Cardiac septum (tissue), 1 donor: ENCODE data around the gene PACSIN3. TPM values are rescaled to one million over a fixed set of nuclear protein-coding genes. Genes with fewer than 3 reads are reported as not detected.
"Not testable (repeated sequence)": the region's sequence is repeated elsewhere in the genome, so short reads cannot be mapped to it uniquely, and the experiment has no call there.

Experiments used
- DNase-seq: peaks from one replicate; pipeline ENCODE4 v3.0.0-alpha.2; 2020; ENCODE audit warnings: low spot score
- intact Hi-C: fragments of 100-400 bp; cut with DNase I; formaldehyde crosslinking; loops from one replicate; pipeline ENCODE4 v1.14.0; 2022
- long read RNA-seq: library from polyadenylated mRNA; unstranded; transcript quantifications from one replicate; pipeline ENCODE4 v2.0.0, GENCODE V29; 2021
- total RNA-seq: library from RNA; stranded (reverse); fragmentation: NEBNext Ultra II Directional; extraction: Animal tissue kit (Norgen Biotek cat#: 25700); gene quantifications from one replicate; pipeline ENCODE4 v1.2.1, GENCODE V29; 2021
- donor health status: DM: no; HTN: no; CAD: no.

PACSIN3 gene
- total RNA-seq, result 295 TPM
- long read RNA-seq, transcript PACSIN3-201 (11 exons, 1,843 nt), result major isoform, 207 of 436 reads
- long read RNA-seq, partial matches to known transcripts, result 177 of 436 reads
- long read RNA-seq, other reads (novel, unspliced or antisense), result 45 of 436 reads

GRCh38 chr11:47186076-47186699 is at the start of gene PACSIN3:
Gene PACSIN3, minus strand, starts transcription at chr11:47186434. Its CDS starts 3,707 bp downstream, at chr11:47182727.
- intact Hi-C loops, result loop anchor here (2.0 kb wide), 1 partner anchor 71 kb away; the partner anchor contains the start of gene NR1H3
- DNase-seq, result no peak

- intact Hi-C loops, result no loop called here
- no peak for DNase-seq
These were observed 48.9 kb upstream of the PACSIN3 start for GRCh38 chr11:47235163-47235562.

GRCh38 chr11:47234669-47235100 is 48.5 kb upstream of the PACSIN3 start:
- intact Hi-C loops, result no loop called here
- DNase-seq, result no peak

DNA sequence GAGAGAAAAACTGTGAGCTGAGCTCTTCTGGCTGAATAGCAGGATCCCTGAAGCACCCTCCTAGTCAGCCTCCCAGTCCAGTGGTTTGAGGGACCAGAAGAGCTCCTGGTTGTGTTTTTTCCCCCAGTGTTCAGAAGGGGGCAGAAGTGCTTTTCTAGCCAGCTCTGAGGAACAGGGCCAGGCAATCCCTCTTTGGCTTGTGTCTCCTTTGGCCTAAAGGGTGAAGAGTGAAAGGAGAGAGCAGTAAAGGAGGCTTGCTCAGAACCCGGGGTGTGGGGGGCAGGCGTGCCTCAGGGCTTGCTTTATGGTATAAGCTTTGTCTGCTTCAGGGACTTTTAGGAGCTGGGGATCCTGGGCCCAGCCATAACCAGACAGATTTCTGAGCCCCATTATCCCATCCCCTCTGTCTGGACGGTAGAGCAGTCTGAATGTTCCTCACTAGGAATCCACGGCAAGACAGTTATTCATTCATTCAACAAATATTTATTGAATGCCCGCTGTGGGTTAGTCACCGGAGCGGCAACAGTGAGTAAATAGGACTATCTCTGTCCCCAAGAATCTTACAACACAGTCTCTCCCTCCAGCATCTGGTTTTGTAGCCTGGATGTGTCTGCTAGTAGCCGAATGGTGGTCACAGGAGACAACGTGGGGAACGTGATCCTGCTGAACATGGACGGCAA is 47.9 kb upstream of the PACSIN3 start:
- intact Hi-C loops, result no loop called here
- no peak for DNase-seq

DNA sequence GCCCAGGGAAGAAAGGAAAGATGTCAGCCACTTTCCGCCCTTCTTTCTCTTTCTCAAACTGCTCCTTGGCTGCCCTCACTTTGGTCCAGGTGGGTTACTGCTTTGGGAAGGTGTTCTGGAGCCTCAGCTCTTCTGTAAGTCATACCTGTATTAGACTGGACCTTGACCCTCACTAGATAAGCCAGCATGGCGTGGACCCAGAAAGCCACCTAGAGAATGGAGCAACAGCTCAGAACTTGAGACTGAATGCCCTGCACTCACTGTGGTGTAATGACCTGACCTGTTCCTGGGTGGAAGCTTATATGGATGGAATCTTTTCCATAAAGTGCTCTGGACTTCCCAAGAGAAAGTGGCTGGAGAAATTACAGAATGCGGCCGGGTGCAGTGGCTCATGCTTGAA is 46.8 kb upstream of the PACSIN3 start:
- no peak for DNase-seq
- intact Hi-C loops, result no loop called here

GRCh38 chr11:47229161-47229560 is 42.9 kb upstream of the PACSIN3 start:
- DNase-seq, result no peak

DNA sequence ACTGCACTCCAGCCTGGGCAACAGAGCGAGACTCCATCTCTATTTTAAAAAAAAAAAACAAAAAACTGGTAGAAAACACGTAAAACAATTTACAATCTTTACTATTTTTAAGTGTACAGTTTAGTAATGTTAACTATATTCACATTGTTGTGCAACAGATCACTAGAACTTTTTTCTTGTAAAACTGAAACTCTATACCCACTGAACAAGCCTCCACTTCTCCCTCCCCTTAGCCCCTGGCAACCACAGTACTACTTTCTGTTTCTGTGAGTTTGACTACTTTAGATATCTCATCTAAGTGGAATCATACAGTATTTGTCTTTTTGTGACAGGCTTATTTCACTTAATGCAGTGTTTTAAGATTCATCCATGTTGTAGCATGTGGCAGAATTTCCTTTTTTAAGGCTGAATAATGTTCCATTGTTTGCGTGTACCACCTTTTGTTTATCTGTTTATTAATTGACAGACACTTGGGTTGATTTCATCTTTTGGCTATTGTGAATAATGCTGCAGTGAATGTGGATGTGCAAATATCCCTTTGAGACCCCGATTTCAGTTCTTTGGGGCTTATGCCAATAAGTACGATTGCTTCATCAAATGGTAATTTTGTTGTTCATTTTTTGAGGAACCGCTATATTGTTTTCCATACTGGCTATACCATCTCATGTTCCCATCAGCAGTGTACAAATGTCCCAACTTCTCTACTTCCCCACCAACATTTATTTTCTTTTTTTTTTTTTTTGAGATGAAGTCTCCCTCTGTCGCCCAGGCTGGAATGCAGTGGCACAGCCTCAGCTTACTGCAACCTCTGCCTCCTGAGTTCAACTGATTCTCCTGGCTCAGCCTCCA is 39.5 kb upstream of the PACSIN3 start:
- intact Hi-C loops, result no loop called here
- DNase-seq, result no peak

More at GRCh38 chr11:47229161-47229560, 42.9 kb upstream of the PACSIN3 start:
- intact Hi-C loops, result no loop called here

DNA sequence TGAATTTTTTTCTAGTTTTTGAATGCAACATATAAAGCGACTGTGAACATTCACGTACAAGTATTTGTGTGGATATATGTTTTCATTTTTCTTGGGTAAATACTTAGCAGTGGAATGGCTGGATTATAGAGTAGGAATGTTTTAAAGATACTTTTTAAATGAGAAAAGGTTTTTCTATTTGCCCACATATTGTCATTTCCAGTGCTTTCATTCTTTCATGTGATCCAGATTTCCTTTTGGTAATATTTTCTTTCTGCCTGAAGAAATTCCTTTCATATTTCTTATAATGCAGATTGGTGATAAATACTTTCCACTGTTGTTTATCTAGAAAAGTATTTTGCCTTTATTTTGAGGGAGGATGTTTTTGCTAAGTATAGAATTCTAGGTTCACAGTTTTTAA is 36.5 kb upstream of the PACSIN3 start:
- intact Hi-C loops, result no loop called here

GRCh38 chr11:47220401-47220821 is 34.2 kb upstream of the PACSIN3 start:
- no peak for DNase-seq
- intact Hi-C loops, result no loop called here

More for the DNA sequence above, 36.5 kb upstream of the PACSIN3 start:
- DNase-seq, result no peak

DNA sequence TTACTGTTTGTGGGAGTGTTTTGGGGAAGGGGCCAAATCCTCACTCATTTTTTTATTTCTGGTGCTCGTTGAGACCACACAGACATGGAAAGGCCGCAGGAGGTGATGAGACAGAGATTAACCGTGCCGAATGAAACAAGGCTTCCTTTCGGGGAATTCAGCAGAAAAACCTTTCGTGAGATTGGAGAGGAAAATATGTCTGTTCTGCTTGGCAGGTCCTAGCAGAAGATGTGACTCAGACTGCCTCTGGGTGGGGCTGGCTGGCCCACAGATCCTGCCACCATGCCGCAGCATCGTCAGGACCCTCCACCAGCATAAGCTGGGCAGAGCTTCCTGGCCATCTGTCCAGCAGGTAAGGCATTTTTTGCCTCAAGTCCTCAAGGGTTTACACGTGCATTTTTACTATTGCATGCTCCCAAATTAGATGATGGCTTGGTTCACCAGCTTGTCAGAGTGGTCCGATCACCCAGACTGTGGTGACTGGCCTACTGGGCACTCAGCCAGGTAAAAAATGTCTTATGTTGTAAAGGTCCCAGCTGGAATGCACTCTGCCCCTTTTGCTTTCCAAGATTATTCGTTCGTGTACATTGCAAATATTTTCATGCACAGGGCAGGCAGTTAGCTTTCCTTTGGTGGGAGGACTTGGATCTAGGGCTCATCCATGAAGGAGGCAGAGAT is 30.0 kb upstream of the PACSIN3 start:
- intact Hi-C loops, result no loop called here
- DNase-seq, result no peak

- no peak for DNase-seq
- intact Hi-C loops, result loop anchor here (2.0 kb wide), 1 partner anchor 39 kb away; the partner anchor contains the start of gene ARFGAP2
These were observed 29.2 kb upstream of the PACSIN3 start for GRCh38 chr11:47215366-47215910.

DNA sequence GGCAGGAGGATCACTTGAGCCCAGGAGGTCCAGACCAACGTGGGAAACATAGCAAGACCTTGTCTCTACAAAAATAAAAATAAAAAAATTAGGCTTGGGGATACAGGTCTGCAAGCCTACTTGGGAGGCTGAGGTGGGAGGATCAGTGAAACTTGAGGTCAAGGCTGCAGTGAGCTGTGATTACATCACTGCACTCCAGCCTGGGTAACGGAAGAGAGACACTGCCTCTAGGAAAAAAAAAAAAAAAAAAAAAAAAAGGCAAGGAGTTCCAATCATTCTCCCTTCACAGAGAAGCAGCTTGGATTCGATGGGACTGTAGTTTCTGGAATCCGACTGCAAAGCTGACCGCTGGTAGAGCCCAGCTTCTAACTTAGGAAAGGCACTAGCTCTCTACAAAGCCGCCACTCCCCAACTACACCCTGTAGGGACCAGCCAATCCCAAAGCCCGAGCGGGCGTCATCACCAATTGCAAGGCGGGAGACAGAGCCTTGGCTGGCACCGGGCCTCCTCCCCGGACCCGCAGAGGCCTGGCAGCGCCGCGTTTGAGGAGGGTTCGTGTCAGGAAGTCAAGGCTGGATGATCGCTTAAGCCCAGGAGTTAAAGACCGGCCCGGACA is 27.8 kb upstream of the PACSIN3 start:
- peak; percentile 96 for DNase-seq
- intact Hi-C loops, result loop anchor here (1.0 to 2.0 kb wide), 2 partner anchors 26 to 37 kb away; partner anchors contain the start of gene ARFGAP2

GRCh38 chr11:47212938-47213337 is 26.7 kb upstream of the PACSIN3 start:
- intact Hi-C loops, result no loop called here
- DNase-seq, result no peak

DNA sequence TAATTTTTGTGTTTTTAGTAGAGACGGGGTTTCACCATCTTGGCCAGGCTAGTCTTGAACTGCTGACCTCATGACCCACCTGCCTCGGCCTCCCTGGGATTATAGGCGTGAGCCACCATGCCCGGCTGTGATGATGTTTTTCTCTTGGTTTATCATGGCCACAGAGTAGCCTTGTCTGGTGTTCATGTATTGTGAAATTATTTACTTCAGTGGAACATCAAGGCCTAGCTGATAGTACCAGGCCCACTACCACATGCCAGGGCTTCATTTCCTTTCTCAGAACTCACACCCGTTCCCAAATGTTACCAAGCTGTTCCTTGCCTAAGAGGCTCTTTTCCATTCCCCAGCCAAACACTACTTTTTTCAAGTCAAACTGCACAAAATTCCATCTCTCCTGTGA is 22.4 kb upstream of the PACSIN3 start:
- intact Hi-C loops, result no loop called here
- DNase-seq, result no peak

DNA sequence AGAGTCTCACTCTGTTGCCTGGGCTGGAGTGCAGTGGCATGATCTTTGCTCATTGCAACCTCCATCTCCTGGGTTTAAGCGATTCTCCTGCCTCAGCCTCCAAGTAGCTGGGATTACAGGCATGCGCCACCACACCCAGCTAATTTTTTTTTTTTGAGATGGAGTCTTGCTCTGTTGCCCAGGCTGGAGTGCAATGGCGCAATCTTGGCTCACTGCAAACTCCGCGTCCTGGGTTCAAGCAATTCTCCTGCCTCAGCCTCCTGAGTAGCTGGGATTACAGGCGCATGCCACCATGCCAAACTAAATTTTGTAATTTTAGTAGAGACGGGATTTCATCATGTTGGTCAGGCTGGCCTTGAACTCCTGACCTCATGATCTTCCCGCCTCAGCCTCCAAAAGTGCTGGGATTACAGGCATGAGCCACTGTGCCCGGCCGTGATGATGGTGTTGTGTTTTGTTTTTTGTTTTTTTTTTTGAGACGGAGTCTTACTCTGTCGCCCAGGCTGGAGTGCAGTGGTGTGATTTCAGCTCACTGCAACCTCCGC is 21.8 kb upstream of the PACSIN3 start:
- intact Hi-C loops, DNase-seq: not testable (repeated sequence)

DNA sequence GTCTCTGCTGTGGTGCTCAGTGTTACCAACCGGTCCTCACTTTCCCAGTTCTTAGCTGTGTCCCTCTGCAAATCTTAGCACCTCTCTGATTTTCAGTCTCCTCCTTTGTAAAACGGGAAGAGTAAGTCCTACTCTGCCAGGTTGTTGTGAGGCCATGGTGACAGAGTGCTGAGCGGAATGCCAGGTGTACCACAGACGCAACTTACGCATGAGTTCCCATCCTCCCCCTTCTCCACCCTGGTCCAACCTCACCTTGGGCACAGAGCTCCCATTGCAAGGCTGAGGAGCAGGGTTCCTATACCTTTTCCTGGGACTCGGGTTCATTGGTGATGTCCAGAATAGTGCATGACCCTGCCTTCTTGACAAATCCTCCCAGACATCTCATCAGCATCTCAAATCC is 21.2 kb upstream of the PACSIN3 start:
- DNase-seq, result no peak
- intact Hi-C loops, result no loop called here

GRCh38 chr11:47206577-47206976 is 20.3 kb upstream of the PACSIN3 start:
- intact Hi-C loops, DNase-seq: not testable (repeated sequence)

GRCh38 chr11:47204637-47204989 is 18.4 kb upstream of the PACSIN3 start:
- intact Hi-C loops, result no loop called here
- DNase-seq, result no peak
